Testis (tissue), 2 donors: Measurements from ENCODE around the gene MTCL1.

Source experiments
- POLR2A ChIP-seq: fragments of 450-650 bp; IDR thresholded peaks from one replicate; pipeline ENCODE4 v1.6.1; 2017; ENCODE audit warnings: antibody characterized with exemption, mild to moderate bottlenecking, moderate library complexity
- TF ChIP-seq, protein P1 (sequence below), 3 experiments: fragments of 450-650 bp in 2 of 3; fragments of 200-600 bp in 1 of 3; sonication (generic) in 1 of 3; IDR thresholded peaks; one replicate each; pipeline ENCODE4 v1.5.1; 2016 to 2019; ENCODE audit warnings: antibody characterized with exemption in 3 of 3, mild to moderate bottlenecking in 2 of 3, moderate library complexity in 1 of 3

DNA sequence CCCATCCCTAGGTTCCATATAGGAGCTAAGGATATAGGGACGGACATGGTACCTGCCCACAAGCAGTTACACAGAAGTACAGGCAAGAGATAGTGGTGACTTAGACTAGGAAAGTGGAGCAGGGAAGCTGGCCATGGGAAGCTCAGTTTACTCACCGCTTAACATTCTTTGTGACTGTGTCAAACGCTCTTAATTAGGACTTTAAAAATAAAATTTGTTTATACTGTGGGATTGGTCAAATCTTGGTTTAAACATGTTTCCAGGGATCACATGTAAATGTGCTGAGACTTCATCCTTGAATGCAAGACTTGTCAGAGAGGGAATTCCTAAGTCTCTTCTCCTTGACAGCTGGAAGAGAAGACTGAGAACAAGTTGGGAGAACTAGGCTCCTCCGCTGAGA, 107.3 kb downstream of the MTCL1 start:
- no peak for TF ChIP-seq POLR2A
- TF ChIP-seq, protein P1, sequence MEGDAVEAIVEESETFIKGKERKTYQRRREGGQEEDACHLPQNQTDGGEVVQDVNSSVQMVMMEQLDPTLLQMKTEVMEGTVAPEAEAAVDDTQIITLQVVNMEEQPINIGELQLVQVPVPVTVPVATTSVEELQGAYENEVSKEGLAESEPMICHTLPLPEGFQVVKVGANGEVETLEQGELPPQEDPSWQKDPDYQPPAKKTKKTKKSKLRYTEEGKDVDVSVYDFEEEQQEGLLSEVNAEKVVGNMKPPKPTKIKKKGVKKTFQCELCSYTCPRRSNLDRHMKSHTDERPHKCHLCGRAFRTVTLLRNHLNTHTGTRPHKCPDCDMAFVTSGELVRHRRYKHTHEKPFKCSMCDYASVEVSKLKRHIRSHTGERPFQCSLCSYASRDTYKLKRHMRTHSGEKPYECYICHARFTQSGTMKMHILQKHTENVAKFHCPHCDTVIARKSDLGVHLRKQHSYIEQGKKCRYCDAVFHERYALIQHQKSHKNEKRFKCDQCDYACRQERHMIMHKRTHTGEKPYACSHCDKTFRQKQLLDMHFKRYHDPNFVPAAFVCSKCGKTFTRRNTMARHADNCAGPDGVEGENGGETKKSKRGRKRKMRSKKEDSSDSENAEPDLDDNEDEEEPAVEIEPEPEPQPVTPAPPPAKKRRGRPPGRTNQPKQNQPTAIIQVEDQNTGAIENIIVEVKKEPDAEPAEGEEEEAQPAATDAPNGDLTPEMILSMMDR (IDR thresholded peaks at IDR 0.05) = no peak
